H54 (cell line): ENCODE measurements around the gene MCCC2.
"Not testable (repeated sequence)": the region's sequence is repeated elsewhere in the genome, so short reads cannot be mapped to it uniquely, and the experiment has no call there.

Experiments used
- DNase-seq: peaks from one replicate; pipeline ENCODE4 v3.0.0; 2011; ENCODE audit warnings: low spot score, mixed read lengths; ENCODE audit not compliant: insufficient read length
- FAIRE-seq: peaks from 3 replicates; lab custom pipeline; 2011; peaks lifted over from hg19 to GRCh38; lab: Jason Lieb, UNC
- POLR2A ChIP-seq: IDR thresholded peaks from 2 replicates; pipeline ENCODE4 v1.6.1; 2011; ENCODE audit warnings: low read depth, mild to moderate bottlenecking, low read length

Gene MCCC2

GRCh38 chr5:71586941-71587765 lies at the start of gene MCCC2:
Gene MCCC2, plus strand, starts transcription at chr5:71587340. Its CDS starts 86 bp downstream, at chr5:71587426.
- peak; percentile 80 for TF ChIP-seq POLR2A
- peak; percentile 33 for FAIRE-seq
- peak; percentile 92 for DNase-seq

GRCh38 chr5:71537687-71538086 lies 49.5 kb upstream of the MCCC2 start:
- DNase-seq (peak; percentile 21), FAIRE-seq (peak; percentile 97)
- TF ChIP-seq POLR2A = no peak

- not testable (repeated sequence) for FAIRE-seq, DNase-seq
These were observed 36.3 kb upstream of the MCCC2 start for GRCh38 chr5:71550885-71551284.

- not testable (repeated sequence) for FAIRE-seq, DNase-seq
These were observed 35.6 kb upstream of the MCCC2 start for GRCh38 chr5:71551582-71551981.

- not testable (repeated sequence) for FAIRE-seq
These were observed 35.0 kb upstream of the MCCC2 start for GRCh38 chr5:71552026-71552749.

DNA sequence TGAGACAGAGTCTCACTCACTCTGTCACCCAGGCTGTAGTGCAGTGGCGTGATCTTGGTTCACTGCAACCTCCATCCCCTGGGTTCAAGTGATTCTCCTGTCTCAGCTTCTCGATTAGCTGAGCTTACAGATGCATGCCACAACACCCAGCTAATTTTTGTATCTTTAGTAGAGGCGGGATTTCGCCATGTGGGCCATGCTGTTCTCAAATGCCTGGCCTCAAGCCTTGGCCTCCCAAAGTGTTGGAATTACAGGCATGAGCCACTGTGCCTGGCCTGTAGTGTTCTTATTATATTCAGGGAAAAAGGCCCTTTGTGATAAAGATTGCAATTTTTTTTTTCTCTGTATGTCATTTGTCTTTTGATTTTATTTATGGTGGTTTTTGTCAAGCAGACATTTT lies 24.0 kb upstream of the MCCC2 start:
- no peak for TF ChIP-seq POLR2A
- DNase-seq = no peak
- FAIRE-seq = no peak

More at GRCh38 chr5:71552026-71552749, 35.0 kb upstream of the MCCC2 start:
- not testable (repeated sequence) for DNase-seq

DNA sequence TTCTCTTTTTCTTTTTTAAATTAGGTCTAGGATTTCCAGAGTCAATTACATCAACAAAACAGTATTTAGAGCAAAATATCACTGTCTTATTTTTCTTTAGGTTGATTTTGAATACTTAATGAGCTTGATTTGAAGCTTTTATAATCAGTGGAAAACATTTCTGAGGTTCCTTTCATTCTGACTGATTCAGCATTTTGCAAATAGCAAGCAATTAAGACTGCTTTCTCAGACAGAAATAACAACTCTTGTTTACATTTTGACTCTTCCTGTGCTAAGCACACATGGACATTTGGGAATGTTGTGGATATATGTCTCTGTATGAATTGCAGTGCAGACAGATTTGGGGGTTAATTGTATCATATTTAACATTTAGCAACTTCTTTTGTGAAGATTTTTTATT lies 22.2 kb upstream of the MCCC2 start:
- FAIRE-seq (no peak), DNase-seq (no peak)
- TF ChIP-seq POLR2A = no peak

DNA sequence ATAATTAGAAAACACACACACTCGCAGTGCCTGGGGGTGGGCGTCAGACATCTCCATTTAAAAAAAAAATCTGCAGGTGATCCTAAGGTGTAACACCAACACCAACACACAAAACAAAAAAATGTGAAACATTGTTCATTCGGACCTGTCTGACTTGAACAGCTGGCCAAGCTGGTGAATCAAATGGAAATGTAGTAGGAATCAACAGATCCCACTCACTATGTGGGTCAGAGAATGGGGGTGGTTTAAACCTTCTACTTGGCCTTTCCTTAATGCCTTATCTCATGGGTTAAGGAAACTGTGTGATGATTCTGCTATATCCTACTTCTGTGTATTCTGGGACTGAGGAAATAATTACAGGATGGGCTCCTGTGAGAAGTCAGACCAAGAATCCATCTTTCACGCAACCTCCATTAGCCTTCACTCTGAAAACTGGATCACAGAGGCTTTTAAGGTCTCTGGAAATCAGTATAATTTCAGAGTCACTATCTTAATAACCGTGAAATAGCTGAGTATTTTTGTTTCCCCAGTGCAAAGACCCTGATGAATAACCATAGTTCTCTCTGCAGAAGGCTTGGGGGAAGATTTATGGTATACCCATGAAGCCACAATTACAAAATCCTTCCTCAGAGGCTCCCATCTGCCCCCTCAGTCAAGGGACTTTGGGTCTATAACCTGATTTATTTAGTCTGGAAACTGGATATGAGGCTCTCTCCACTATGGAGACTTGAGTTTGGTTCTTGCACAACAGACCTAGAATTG lies 17.2 kb upstream of the MCCC2 start:
- TF ChIP-seq POLR2A = no peak
- FAIRE-seq = no peak
- no peak for DNase-seq

DNA sequence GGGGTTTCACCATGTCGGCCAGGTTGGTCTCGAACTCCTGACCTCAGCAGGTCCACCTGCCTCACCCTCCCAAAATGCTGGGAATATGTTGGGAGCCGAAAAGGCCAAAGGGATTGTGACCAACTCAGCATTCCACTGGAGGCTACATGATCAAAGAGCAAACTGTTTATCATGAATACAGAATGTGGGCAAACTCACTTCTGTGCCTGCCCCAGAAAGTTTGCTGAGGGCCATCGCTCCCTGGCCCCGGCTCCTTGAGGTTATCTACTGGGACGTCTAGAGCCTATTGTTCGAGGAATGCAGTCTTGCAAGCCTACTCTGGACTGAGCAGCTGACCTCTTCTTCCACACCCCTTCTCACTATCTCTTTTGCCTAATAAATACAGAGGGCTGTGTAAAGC lies 15.3 kb upstream of the MCCC2 start:
- not testable (repeated sequence) for DNase-seq, FAIRE-seq

DNA sequence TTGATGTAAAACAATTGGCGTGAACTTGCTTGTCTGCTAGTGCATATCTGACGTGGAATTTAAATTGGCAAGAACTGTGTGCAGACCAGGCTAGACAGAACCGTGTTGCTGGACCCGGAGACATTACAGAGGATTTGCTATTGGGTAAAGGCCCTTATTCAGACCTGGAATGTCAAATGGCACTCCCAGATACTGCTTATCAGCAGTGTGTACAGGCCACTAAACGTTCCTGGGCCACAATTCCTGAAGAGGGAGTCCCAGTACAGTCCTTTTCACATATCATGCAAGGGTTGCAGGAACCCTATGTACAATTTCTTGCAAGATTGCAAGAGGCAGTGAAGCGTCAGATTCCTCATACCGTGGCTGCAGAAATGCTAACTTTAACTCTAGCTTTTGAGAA lies 13.5 kb upstream of the MCCC2 start:
- no peak for TF ChIP-seq POLR2A
- DNase-seq (no peak), FAIRE-seq (no peak)

- not testable (repeated sequence) for FAIRE-seq
These were observed 11.6 kb upstream of the MCCC2 start for GRCh38 chr5:71575588-71575987.

GRCh38 chr5:71576241-71576640 lies 10.9 kb upstream of the MCCC2 start:
- TF ChIP-seq POLR2A = no peak
- DNase-seq (no peak), FAIRE-seq (no peak)

More at GRCh38 chr5:71575588-71575987, 11.6 kb upstream of the MCCC2 start:
- DNase-seq = not testable (repeated sequence)

GRCh38 chr5:71577839-71578238 lies 9.3 kb upstream of the MCCC2 start:
- not testable (repeated sequence) for FAIRE-seq, DNase-seq

GRCh38 chr5:71582945-71583584 lies 4.1 kb upstream of the MCCC2 start:
- no peak for TF ChIP-seq POLR2A
- FAIRE-seq (no peak), DNase-seq (no peak)
